Bronchial epithelial cell (primary cell): Measurements from ENCODE around the gene PRIMPOL. TPM values are rescaled to one million over a fixed set of nuclear protein-coding genes. Genes with fewer than 3 reads are reported as not detected.

Experiments
- DNase-seq: peaks from one replicate; pipeline ENCODE4 v3.0.0-alpha.2; 2010; ENCODE audit warnings: low read depth
- FAIRE-seq: peaks from 2 replicates; lab custom pipeline; 2011; peaks lifted over from hg19 to GRCh38; lab: Jason Lieb, UNC
- H3K27me3 ChIP-seq: 2 replicates; pipeline ENCODE4 v1.5.1; 2011; ENCODE audit warnings: low read length; ENCODE audit not compliant: control insufficient read depth, insufficient read depth
- H3K36me3 ChIP-seq: 2 replicates; pipeline ENCODE4 v1.5.1; 2011; ENCODE audit warnings: low read length; ENCODE audit not compliant: control insufficient read depth, insufficient read depth
- H3K4me3 ChIP-seq: 2 replicates; pipeline ENCODE4 v1.5.1; 2011; ENCODE audit warnings: mild to moderate bottlenecking, low read depth, low read length, control low read depth
- CTCF ChIP-seq: IDR thresholded peaks from 2 replicates; pipeline ENCODE4 v1.5.1; 2011; ENCODE audit warnings: mild to moderate bottlenecking, moderate library complexity, low read length, control low read depth, inconsistent platforms; ENCODE audit not compliant: insufficient read depth, severe bottlenecking
- total RNA-seq: library from RNA; depleted of rRNA; stranded (reverse); fragments of >200 nt; gene quantifications from 2 replicates; pipeline ENCODE4 v1.2.1, GENCODE V29; 2014

Gene PRIMPOL
- total RNA-seq, 1 donor from 2014 or later = 6.3 TPM

GRCh38 chr4:184684491-184685189, 35.1 kb downstream of the PRIMPOL start:
- Histone ChIP-seq H3K27me3 (no peaks in the 10 kb centered on the region), H3K4me3 (no peak overlapping the region), H3K36me3 (peaks cover 1% of the 10 kb centered on the region)
- no peak for TF ChIP-seq CTCF
- FAIRE-seq (no peak), DNase-seq (peak; percentile 11)

GRCh38 chr4:184688005-184688404, 38.5 kb downstream of the PRIMPOL start:
- no peak for DNase-seq
- H3K27me3 ChIP-seq = no peaks in the 10 kb centered on the region
- FAIRE-seq = no peak
- H3K4me3 ChIP-seq = no peak overlapping the region
- H3K36me3 ChIP-seq = peaks cover 1% of the 10 kb centered on the region
- TF ChIP-seq CTCF = no peak

- no peaks in the 10 kb centered on the region for H3K27me3 ChIP-seq
- DNase-seq = peak; percentile 97
- H3K36me3 ChIP-seq = peaks cover 1% of the 10 kb centered on the region
- peak; percentile 92 for FAIRE-seq
- TF ChIP-seq CTCF = no peak
- no peak overlapping the region for H3K4me3 ChIP-seq
These were observed 38.9 kb downstream of the PRIMPOL start for GRCh38 chr4:184688447-184688846.

- no peak for TF ChIP-seq CTCF
These were observed 40.1 kb downstream of the PRIMPOL start for GRCh38 chr4:184689681-184690080.

GRCh38 chr4:184693056-184693455, 43.5 kb downstream of the PRIMPOL start:
- FAIRE-seq = no peak
- H3K4me3 ChIP-seq = no peak overlapping the region
- DNase-seq = no peak
- no peaks in the 10 kb centered on the region for H3K27me3 ChIP-seq
- H3K36me3 ChIP-seq = no peaks in the 10 kb centered on the region
- TF ChIP-seq CTCF = no peak

More at GRCh38 chr4:184689681-184690080, 40.1 kb downstream of the PRIMPOL start:
- DNase-seq = no peak
- Histone ChIP-seq H3K27me3 (no peaks in the 10 kb centered on the region), H3K4me3 (no peak overlapping the region), H3K36me3 (peaks cover 1% of the 10 kb centered on the region)
- FAIRE-seq = no peak
